D721Med (cell line): ENCODE measurements around the gene UHRF1.

Source experiments
- DNase-seq: peaks from one replicate; pipeline ENCODE4 v3.0.0; 2011; ENCODE audit warnings: low spot score; ENCODE audit not compliant: insufficient read length
- FAIRE-seq: peaks from 2 replicates; lab custom pipeline; 2011; peaks lifted over from hg19 to GRCh38; lab: Jason Lieb, UNC
- TF ChIP-seq, protein P1 (sequence below): IDR thresholded peaks from 2 replicates; pipeline ENCODE4 v1.5.1; 2012; ENCODE audit warnings: mild to moderate bottlenecking, control low read depth; ENCODE audit not compliant: insufficient read depth; ENCODE audit errors: missing control alignments

The UHRF1 gene

DNA sequence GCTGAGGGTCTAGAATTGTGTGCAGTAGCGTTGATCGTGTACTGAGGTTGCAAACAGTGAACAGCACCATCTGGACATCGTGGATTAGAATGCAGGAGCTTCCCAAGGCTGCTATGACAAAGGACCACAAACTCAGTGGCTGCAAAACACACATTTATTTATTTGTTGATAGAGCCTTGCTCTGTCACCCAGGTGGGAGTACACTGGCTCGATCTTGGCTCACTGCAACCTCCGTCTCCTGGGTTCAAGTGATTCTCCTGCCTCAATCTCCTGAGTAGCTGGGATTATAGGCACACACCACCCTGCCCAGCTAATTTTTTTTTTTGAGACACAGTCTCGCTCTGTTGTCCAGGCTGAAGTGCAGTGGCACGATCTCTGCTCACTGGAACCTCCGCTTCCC lies 2.3 kb upstream of the UHRF1 start:
- TF ChIP-seq, protein P1, sequence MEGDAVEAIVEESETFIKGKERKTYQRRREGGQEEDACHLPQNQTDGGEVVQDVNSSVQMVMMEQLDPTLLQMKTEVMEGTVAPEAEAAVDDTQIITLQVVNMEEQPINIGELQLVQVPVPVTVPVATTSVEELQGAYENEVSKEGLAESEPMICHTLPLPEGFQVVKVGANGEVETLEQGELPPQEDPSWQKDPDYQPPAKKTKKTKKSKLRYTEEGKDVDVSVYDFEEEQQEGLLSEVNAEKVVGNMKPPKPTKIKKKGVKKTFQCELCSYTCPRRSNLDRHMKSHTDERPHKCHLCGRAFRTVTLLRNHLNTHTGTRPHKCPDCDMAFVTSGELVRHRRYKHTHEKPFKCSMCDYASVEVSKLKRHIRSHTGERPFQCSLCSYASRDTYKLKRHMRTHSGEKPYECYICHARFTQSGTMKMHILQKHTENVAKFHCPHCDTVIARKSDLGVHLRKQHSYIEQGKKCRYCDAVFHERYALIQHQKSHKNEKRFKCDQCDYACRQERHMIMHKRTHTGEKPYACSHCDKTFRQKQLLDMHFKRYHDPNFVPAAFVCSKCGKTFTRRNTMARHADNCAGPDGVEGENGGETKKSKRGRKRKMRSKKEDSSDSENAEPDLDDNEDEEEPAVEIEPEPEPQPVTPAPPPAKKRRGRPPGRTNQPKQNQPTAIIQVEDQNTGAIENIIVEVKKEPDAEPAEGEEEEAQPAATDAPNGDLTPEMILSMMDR, result no peak
- peak; percentile 24 for DNase-seq
- FAIRE-seq, result no peak

DNA sequence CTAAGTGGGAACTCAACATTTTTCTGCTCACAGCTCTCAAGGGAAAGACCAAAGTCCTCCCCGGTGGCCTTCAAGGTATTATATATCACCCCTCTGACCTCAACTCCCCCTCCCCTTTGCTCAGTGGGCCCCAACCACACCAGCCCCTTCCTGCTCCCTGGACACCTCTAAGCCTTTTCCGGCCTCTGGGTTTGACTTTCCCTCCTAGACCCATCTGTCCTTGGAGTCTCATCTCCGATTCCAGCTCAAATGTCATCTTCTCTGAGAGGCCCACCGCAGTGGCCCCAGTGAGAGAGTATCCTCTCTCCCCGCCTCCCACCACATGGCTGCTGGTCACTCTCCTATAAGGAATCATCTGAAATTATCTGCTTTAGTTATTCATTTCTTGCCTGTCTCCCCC lies 941 bp upstream of the UHRF1 start:
- FAIRE-seq (no peak), DNase-seq (peak; percentile 3)
- TF ChIP-seq, protein P1, result no peak

DNA sequence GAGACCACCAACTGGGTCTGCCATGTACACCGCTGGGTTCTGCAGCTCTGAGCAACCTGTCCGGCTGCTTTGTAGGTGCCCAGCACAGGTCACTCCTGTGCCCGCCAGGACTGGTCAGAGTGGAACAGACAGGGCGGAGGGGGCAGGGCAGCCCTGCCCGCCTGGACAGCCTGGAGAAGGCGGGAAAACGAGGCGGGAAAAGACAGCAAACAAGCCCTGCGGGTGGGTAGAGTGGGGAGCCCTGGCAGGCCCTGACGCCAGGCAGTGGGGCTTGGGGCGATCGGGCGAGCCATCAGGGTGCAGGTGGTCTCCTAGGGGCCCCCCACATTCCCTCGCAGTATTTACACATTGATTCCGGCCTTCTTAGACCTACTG lies 533 bp upstream of the UHRF1 start:
- DNase-seq (peak; percentile 5), FAIRE-seq (no peak)
- TF ChIP-seq, protein P1, result no peak

DNA sequence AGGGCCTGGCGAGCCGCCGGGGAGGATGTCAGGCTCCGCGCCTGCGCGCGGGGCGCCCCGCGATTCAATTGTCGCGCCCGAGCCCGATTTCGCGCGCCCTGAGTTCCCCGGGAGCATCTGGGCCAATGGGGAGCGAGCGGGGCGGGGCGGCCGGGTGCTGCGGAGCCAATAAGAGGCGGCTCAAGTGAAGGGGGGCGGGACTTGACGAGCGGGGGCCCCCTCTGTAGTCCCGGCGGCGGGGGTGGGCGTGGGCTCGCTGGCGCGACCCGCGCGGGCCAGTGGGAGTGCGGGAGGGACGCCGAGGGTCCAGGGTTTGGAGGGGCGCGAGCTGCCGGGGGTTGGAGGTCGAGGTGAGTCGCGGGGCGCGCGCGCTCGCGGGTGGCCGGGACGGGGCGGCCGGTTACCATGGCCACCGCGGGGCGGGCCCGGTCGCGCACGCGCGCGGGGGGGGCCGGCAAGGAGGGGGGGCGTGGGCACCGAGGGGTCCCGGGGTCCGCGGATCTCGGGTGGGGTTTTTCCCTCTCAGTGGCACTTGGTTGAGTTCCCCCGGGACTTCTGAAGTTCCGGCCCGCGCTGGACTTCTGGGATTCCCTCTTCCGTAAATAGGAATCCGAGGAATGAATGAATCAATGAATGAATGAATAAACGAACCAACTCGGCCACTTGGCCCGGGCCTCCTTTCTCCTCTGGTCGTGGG lies 744 bp downstream of the UHRF1 start:
- peak; percentile 89 for DNase-seq
- FAIRE-seq, result no peak
- TF ChIP-seq, protein P1, result no peak

DNA sequence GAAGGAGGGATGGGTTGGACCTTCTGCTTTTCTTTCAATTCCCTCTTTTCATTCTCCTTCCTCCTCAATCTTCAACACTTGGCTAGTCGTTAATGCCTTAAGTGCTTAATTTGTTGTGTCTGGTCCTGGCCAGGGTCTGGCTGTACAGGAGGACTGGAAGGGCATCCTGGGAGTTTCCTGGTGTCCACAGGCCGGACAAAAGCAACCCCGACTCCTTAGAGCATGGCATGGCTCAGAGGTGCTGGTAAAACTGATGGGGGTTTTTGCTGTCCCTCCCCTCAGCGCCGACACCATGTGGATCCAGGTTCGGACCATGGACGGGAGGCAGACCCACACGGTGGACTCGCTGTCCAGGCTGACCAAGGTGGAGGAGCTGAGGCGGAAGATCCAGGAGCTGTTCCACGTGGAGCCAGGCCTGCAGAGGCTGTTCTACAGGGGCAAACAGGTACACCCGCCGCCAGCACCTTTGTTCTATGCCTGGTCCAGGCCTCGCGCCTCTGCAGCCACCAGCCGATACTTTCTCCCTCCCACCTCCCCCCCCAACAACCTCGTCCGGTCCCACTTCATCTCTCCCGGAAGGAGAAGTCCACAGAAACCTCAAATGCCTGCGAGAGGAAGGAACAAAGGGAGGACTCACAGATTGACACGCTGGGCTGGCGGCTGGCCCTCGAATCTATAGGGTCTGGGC lies 1.4 kb downstream of the UHRF1 start:
- FAIRE-seq, result no peak
- DNase-seq, result peak; percentile 6
- TF ChIP-seq, protein P1, result no peak

DNA sequence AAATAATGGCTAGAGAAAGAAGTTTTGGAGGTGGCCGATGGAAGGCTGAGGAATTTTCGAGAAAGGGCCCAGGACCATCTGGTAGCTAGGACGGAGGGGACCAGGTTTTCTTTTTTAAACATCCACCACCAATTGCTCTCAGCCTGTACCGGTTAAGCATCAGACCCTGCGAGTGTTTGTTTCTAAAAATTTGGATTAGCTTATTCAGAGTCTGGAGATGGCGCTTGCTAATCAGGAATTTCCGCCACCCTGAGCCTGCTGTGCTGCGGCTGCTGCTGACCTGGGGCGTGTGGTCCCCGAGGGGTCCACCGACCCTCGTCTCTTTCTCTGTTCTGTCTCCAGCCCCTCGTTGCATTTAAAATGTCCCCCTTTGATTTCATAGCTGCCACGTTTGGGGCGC lies 2.0 kb downstream of the UHRF1 start:
- TF ChIP-seq, protein P1, result no peak
- DNase-seq (peak; percentile 17), FAIRE-seq (no peak)
